Smooth muscle cell (in vitro differentiated cells): ENCODE results near the gene MIA2. TPM values are rescaled to one million over a fixed set of nuclear protein-coding genes. Genes with fewer than 3 reads are reported as not detected.

Experiments
- DNase-seq: peaks from one replicate; lab custom pipeline; 2025; ENCODE audit not compliant: unreplicated experiment; lab: John Stamatoyannopoulos, UW
- H2AFZ ChIP-seq: fragments of 200-600 bp; sonication (generic); 2 replicates; pipeline ENCODE4 v1.6.0; 2016; ENCODE audit warnings: antibody characterized with exemption, low read depth, mild to moderate bottlenecking
- H3F3A ChIP-seq: fragments of 200-600 bp; sonication (generic); 2 replicates; pipeline ENCODE4 v1.6.0; 2017; ENCODE audit warnings: antibody characterized with exemption, low read depth
- H3K27ac ChIP-seq: fragments of 200-600 bp; sonication (generic); 2 replicates; pipeline ENCODE4 v1.5.1; 2016; ENCODE audit warnings: low read depth, mild to moderate bottlenecking
- H3K27me3 ChIP-seq: fragments of 200-600 bp; sonication (generic); 2 replicates; pipeline ENCODE4 v1.6.1; 2016; ENCODE audit warnings: low read depth, mild to moderate bottlenecking
- H3K36me3 ChIP-seq: fragments of 200-600 bp; sonication (generic); 2 replicates; pipeline ENCODE4 v1.5.1; 2016; ENCODE audit warnings: low read depth
- H3K4me1 ChIP-seq: fragments of 200-600 bp; sonication (generic); 2 replicates; pipeline ENCODE4 v1.5.1; 2016; ENCODE audit warnings: low read depth
- H3K4me2 ChIP-seq: fragments of 200-600 bp; sonication (generic); 2 replicates; pipeline ENCODE4 v1.6.0; 2016; ENCODE audit warnings: mild to moderate bottlenecking
- H3K4me3 ChIP-seq: fragments of 200-600 bp; sonication (generic); 2 replicates; pipeline ENCODE4 v1.5.1; 2016; ENCODE audit warnings: mild to moderate bottlenecking
- H3K79me2 ChIP-seq: fragments of 200-600 bp; sonication (generic); 2 replicates; pipeline ENCODE4 v1.6.0; 2016; ENCODE audit warnings: low read depth, mild to moderate bottlenecking
- H3K9ac ChIP-seq: fragments of 200-600 bp; sonication (generic); 2 replicates; pipeline ENCODE4 v1.6.0; 2016; ENCODE audit warnings: low read depth
- H3K9me3 ChIP-seq: fragments of 200-600 bp; sonication (generic); replicated peaks from 2 replicates; pipeline ENCODE4 v1.5.1; 2016; ENCODE audit warnings: low read depth
- H4K20me1 ChIP-seq: fragments of 200-600 bp; sonication (generic); 2 replicates; pipeline ENCODE4 v1.6.0; 2016; ENCODE audit warnings: low read depth
- CTCF ChIP-seq: fragments of 200-600 bp; sonication (generic); IDR thresholded peaks from 2 replicates; pipeline ENCODE4 v1.5.1; 2017; ENCODE audit warnings: borderline replicate concordance, mild to moderate bottlenecking, antibody characterized with exemption; ENCODE audit not compliant: insufficient read depth, poor library complexity, severe bottlenecking
- WGBS: methylation state at CpG from one replicate; pipeline ENCODE4 v1.1.7; 2016; ENCODE audit warnings: low lambda C conversion rate; 5-methylcytosine and 5-hydroxymethylcytosine counted together
- polyA plus RNA-seq: library from polyadenylated mRNA; unstranded; fragments of >200 nt; fragmentation: Nextera tagmentation; extraction: Ambion mirVana; gene quantifications from 2 replicates; pipeline ENCODE4 v1.2.1, GENCODE V29; 2016
- total RNA-seq: library from RNA; depleted of rRNA; stranded (reverse); fragments of >200 nt; gene quantifications from 2 replicates; pipeline ENCODE4 v1.2.3, GENCODE V29; 2014

Gene MIA2
- total and polyA plus RNA-seq, 2 experiments from 2014 or later = 14.6 to 18.6 TPM

GRCh38 chr14:39316830-39317553 lies 83.3 kb downstream of the MIA2 start:
- 86% methylated on average over 8 of the region's 8 CpGs for WGBS
- no peaks in the 10 kb centered on the region for H3K9me3 ChIP-seq
- H3K79me2 ChIP-seq = no peaks in the 10 kb centered on the region
- no peak overlapping the region for H3K9ac ChIP-seq
- no peak overlapping the region for H2AFZ ChIP-seq
- no peaks in the 10 kb centered on the region for H4K20me1 ChIP-seq
- H3F3A ChIP-seq = no peaks in the 10 kb centered on the region
- peaks cover 2% of the 10 kb centered on the region for H3K36me3 ChIP-seq
- peaks cover 11% of the 10 kb centered on the region for H3K4me1 ChIP-seq
- H3K4me2 ChIP-seq = no peak overlapping the region
- no peak for TF ChIP-seq CTCF
- no peak overlapping the region for H3K27ac ChIP-seq
- no peaks in the 10 kb centered on the region for H3K27me3 ChIP-seq
- no peak for DNase-seq
- H3K4me3 ChIP-seq = no peak overlapping the region

DNA sequence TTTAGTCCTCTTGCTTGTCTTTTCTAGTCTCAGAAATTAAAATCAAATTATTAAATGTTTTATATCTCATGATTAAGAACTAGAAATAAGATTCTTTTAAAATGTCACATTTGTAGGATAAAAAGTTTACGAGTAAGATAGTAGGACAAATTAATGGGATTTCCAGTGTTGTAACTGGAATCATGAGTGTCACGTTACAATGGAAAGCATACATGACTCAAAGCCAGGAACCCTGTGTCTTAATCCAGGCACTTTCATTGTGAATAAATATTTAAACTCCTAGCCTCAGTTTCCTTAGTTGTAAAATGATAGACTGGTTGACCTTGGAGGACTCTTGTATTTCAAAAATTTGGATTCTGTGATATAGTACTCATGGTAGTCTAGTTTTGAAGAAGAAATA lies 84.9 kb downstream of the MIA2 start:
- Histone ChIP-seq H2AFZ (no peak overlapping the region), H3K4me2 (no peak overlapping the region), H3K27ac (no peak overlapping the region), H3K27me3 (no peaks in the 10 kb centered on the region), H3K4me1 (peaks cover 11% of the 10 kb centered on the region), H3K9ac (no peak overlapping the region), H3K79me2 (no peaks in the 10 kb centered on the region), H4K20me1 (no peaks in the 10 kb centered on the region), H3F3A (no peaks in the 10 kb centered on the region), H3K9me3 (no peaks in the 10 kb centered on the region), H3K4me3 (no peak overlapping the region), H3K36me3 (peaks cover 2% of the 10 kb centered on the region)
- WGBS = 69% methylated on average over 2 of the region's 2 CpGs
- DNase-seq = no peak
- no peak for TF ChIP-seq CTCF

GRCh38 chr14:39319381-39319780 lies 85.7 kb downstream of the MIA2 start:
- no peak for TF ChIP-seq CTCF
- Histone ChIP-seq H3K36me3 (peaks cover 2% of the 10 kb centered on the region), H3K9me3 (no peaks in the 10 kb centered on the region), H3K4me3 (no peak overlapping the region), H3K27ac (no peak overlapping the region), H4K20me1 (no peaks in the 10 kb centered on the region), H3K79me2 (no peaks in the 10 kb centered on the region), H2AFZ (no peak overlapping the region), H3F3A (no peaks in the 10 kb centered on the region), H3K27me3 (no peaks in the 10 kb centered on the region), H3K4me1 (peaks cover 11% of the 10 kb centered on the region), H3K4me2 (no peak overlapping the region), H3K9ac (no peak overlapping the region)
- no peak for DNase-seq

- Histone ChIP-seq H3K9ac (no peak overlapping the region), H3K27me3 (no peaks in the 10 kb centered on the region), H3K4me2 (no peak overlapping the region), H4K20me1 (no peaks in the 10 kb centered on the region), H3K27ac (no peak overlapping the region), H3K9me3 (no peaks in the 10 kb centered on the region), H3F3A (no peaks in the 10 kb centered on the region), H3K4me1 (peaks cover 9% of the 10 kb centered on the region), H3K36me3 (peaks cover 2% of the 10 kb centered on the region), H3K79me2 (no peaks in the 10 kb centered on the region), H2AFZ (no peak overlapping the region), H3K4me3 (no peak overlapping the region)
- DNase-seq = no peak
- no peak for TF ChIP-seq CTCF
- WGBS = 95% methylated on average over 1 of the region's 1 CpG
Observed at GRCh38 chr14:39320318-39320717, 86.6 kb downstream of the MIA2 start.
